Kasumi-1 (cell line): Measurements from ENCODE around the gene ETFDH.

Experiments
- DNase-seq, 2 experiments: peaks; one replicate each; lab custom pipeline; 2025; lab: John Stamatoyannopoulos, UW

ETFDH gene

GRCh38 chr4:158671915-158672806, at the start of gene ETFDH:
TSS of gene ETFDH (plus strand) at chr4:158672296. CDS start at chr4:158672457, 161 bp downstream.
- DNase-seq = peak; percentile 99 to 100

- peak; percentile 66 to 67 for DNase-seq
Measured at GRCh38 chr4:158624889-158625478, 47.1 kb upstream of the ETFDH start.

- no peak for DNase-seq
Measured at GRCh38 chr4:158625544-158625943, 46.6 kb upstream of the ETFDH start.

- no peak for DNase-seq
Measured at GRCh38 chr4:158630893-158631292, 41.2 kb upstream of the ETFDH start.

- DNase-seq = no peak
Measured at GRCh38 chr4:158636619-158637018, 35.5 kb upstream of the ETFDH start.

- no peak for DNase-seq
Measured at GRCh38 chr4:158644356-158644755, 27.7 kb upstream of the ETFDH start.

- no peak for DNase-seq
Measured at GRCh38 chr4:158644760-158645159, 27.3 kb upstream of the ETFDH start.

GRCh38 chr4:158649111-158649680, 22.9 kb upstream of the ETFDH start:
- DNase-seq = no peak

- no peak for DNase-seq
Measured at GRCh38 chr4:158652920-158653319, 19.2 kb upstream of the ETFDH start.

- no peak for DNase-seq
Measured at GRCh38 chr4:158656439-158656838, 15.7 kb upstream of the ETFDH start.

GRCh38 chr4:158657291-158657690, 14.8 kb upstream of the ETFDH start:
- no peak for DNase-seq

GRCh38 chr4:158663255-158663654, 8.8 kb upstream of the ETFDH start:
- peak in 1 of 2 experiments; percentile 27 for DNase-seq

- peak; percentile 55 to 60 for DNase-seq
Measured at GRCh38 chr4:158663707-158664625, 8.1 kb upstream of the ETFDH start.

GRCh38 chr4:158664806-158665205, 7.3 kb upstream of the ETFDH start:
- DNase-seq = no peak

- no peak for DNase-seq
Measured at GRCh38 chr4:158666892-158667291, 5.2 kb upstream of the ETFDH start.

GRCh38 chr4:158667651-158668198, 4.4 kb upstream of the ETFDH start:
- DNase-seq = peak; percentile 50 to 57

- no peak for DNase-seq
Measured at GRCh38 chr4:158669310-158669709, 2.8 kb upstream of the ETFDH start.

- DNase-seq = peak; percentile 52 to 56
Measured at GRCh38 chr4:158670975-158671664, 976 bp upstream of the ETFDH start.

- DNase-seq = no peak
Measured at GRCh38 chr4:158671665-158671914, 506 bp upstream of the ETFDH start, which contains the start of gene C4orf46. TSS of gene C4orf46 (minus strand) at chr4:158671887. CDS start at chr4:158671801, 86 bp downstream.

GRCh38 chr4:158673633-158674032, 1.5 kb downstream of the ETFDH start:
- DNase-seq = no peak

- DNase-seq = no peak
Measured at GRCh38 chr4:158676076-158676475, 4.0 kb downstream of the ETFDH start.
